RWPE1 (cell line): Measurements from ENCODE around the gene HLA-DRA.

Experiments used
- CTCF ChIA-PET: fragments of 350-600 bp; sonication (Branson Sonifier 250); formaldehyde crosslinking; extraction: SDS; loops from one replicate; lab custom pipeline; 2021; lab: Yijun Ruan, JAX
- POLR2A ChIA-PET: fragments of 400-600 bp; formaldehyde crosslinking; extraction: SDS; loops from one replicate; lab custom pipeline; 2020; ENCODE audit warnings: antibody characterized with exemption; ENCODE audit not compliant: low non-redundant PET; lab: Yijun Ruan, JAX
- DNase-seq: peaks from one replicate; pipeline ENCODE4 v3.0.0; 2012; ENCODE audit warnings: low spot score
- H3K27ac ChIP-seq: fragments of 450-650 bp; 2 replicates; pipeline ENCODE4 v1.5.1; 2017
- CTCF ChIP-seq: fragments of 450-650 bp; conservative IDR thresholded peaks from 2 replicates; pipeline ENCODE4 v1.5.1; 2017; ENCODE audit warnings: low read depth, mild to moderate bottlenecking

HLA-DRA gene

GRCh38 chr6:32447932-32448331 lies 8.2 kb downstream of the HLA-DRA start:
- no peak for TF ChIP-seq CTCF
- no peak overlapping the region for H3K27ac ChIP-seq
- DNase-seq, result no peak
- CTCF ChIA-PET, result no interaction called here
- POLR2A ChIA-PET, result no interaction called here

GRCh38 chr6:32449088-32449736 lies 9.5 kb downstream of the HLA-DRA start:
- no peak for TF ChIP-seq CTCF
- POLR2A ChIA-PET, result no interaction called here
- no peak overlapping the region for H3K27ac ChIP-seq
- DNase-seq, result no peak
- CTCF ChIA-PET, result no interaction called here

- no peak overlapping the region for H3K27ac ChIP-seq
- DNase-seq, result no peak
- ChIA-PET CTCF (no interaction called here), POLR2A (no interaction called here)
- no peak for TF ChIP-seq CTCF
These were observed 17.4 kb downstream of the HLA-DRA start for GRCh38 chr6:32457054-32457453.

GRCh38 chr6:32459781-32460424 lies 20.2 kb downstream of the HLA-DRA start:
- no peak overlapping the region for H3K27ac ChIP-seq
- ChIA-PET CTCF (no interaction called here), POLR2A (no interaction called here)
- no peak for TF ChIP-seq CTCF
- no peak for DNase-seq

GRCh38 chr6:32460528-32460927 lies 20.8 kb downstream of the HLA-DRA start:
- DNase-seq, result no peak
- H3K27ac ChIP-seq, result no peak overlapping the region
- POLR2A ChIA-PET, result no interaction called here
- TF ChIP-seq CTCF, result no peak
- CTCF ChIA-PET, result no interaction called here

GRCh38 chr6:32461493-32461892 lies 21.8 kb downstream of the HLA-DRA start:
- ChIA-PET POLR2A (no interaction called here), CTCF (interaction anchor here (0.6 kb wide), 1 partner anchor 377 kb away, joined by 5 read pairs; no protein-coding TSS in a partner anchor)
- no peak overlapping the region for H3K27ac ChIP-seq
- no peak for DNase-seq
- TF ChIP-seq CTCF, result no peak
